Body of pancreas (tissue), 4 donors: ENCODE measurements around the gene TACR1. TPM values are rescaled to one million over a fixed set of nuclear protein-coding genes. Genes with fewer than 3 reads are reported as not detected.
"Not testable (repeated sequence)": the region's sequence is repeated elsewhere in the genome, so short reads cannot be mapped to it uniquely, and the experiment has no call there.

Source experiments
- ATAC-seq: fragments of 150-250 bp; one replicate; pipeline ENCODE4 v1.9.1; 2016
- DNase-seq, 4 donors: peaks; one replicate each; pipeline ENCODE4 v3.0.0-alpha.2; 2019
- H3K27ac ChIP-seq, 4 donors: fragments of 200-600 bp; sonication (generic); 1 replicate in 3 of 4; 2 replicates in 1 of 4; pipeline versions ENCODE4 v1.5.1 to v1.6.1; 2016 to 2019; ENCODE audit warnings: mild to moderate bottlenecking in 1 of 4, mixed read lengths in 1 of 4, moderate library complexity in 1 of 4
- H3K27me3 ChIP-seq, 2 donors: fragments of 200-600 bp; sonication (generic); one replicate each; pipeline ENCODE4 v1.6.0; 2016; ENCODE audit warnings: mild to moderate bottlenecking in 1 of 2
- H3K36me3 ChIP-seq, 2 donors: fragments of 200-600 bp; sonication (generic); replicated peaks in 1 of 2; 2 replicates each; pipeline ENCODE4 v1.5.1; 2016; ENCODE audit warnings: low read depth in 2 of 2; ENCODE audit not compliant: insufficient read depth in 1 of 2
- H3K4me1 ChIP-seq: fragments of 200-600 bp; sonication (generic); one replicate; pipeline ENCODE4 v1.6.0; 2016
- H3K4me3 ChIP-seq, 2 donors: fragments of 200-600 bp; sonication (generic); 1 replicate in 1 of 2; 2 replicates in 1 of 2; pipeline ENCODE4 v1.5.1; 2016 to 2019
- H3K9me3 ChIP-seq, 3 donors: fragments of 200-600 bp; sonication (generic); 1 replicate in 2 of 3; 2 replicates in 1 of 3; pipeline ENCODE4 v1.5.1; 2016
- POLR2A ChIP-seq, 3 donors: fragments of 450-650 bp; IDR thresholded peaks; one replicate each; pipeline ENCODE4 v1.6.1; 2016; ENCODE audit warnings: antibody characterized with exemption in 3 of 3, mild to moderate bottlenecking in 2 of 3
- WGBS, 2 donors: methylation state at CpG; one replicate each; pipeline ENCODE4 v1.1.5; 2017; 5-methylcytosine and 5-hydroxymethylcytosine counted together
- intact Hi-C: fragments of 100-400 bp; cut with DNase I; formaldehyde crosslinking; loops from one replicate; pipeline ENCODE4 v1.15.1; 2023
- total RNA-seq, 2 donors: library from RNA; depleted of rRNA; stranded (reverse); fragments of >200 nt; gene quantifications; one replicate each; pipeline ENCODE4 v1.1.0, GENCODE V29; 2016
- TF ChIP-seq, protein P1 (sequence below), 7 experiments: fragments of 450-650 bp in 4 of 7; fragments of 200-600 bp in 3 of 7; sonication (generic) in 3 of 7; IDR thresholded peaks; one replicate each; pipeline ENCODE4 v1.5.1; 2016 to 2019; ENCODE audit warnings: antibody characterized with exemption in 7 of 7

Gene TACR1
- total RNA-seq, 2 donors from 2014 or later = 0.52 TPM; not detected in 1

DNA sequence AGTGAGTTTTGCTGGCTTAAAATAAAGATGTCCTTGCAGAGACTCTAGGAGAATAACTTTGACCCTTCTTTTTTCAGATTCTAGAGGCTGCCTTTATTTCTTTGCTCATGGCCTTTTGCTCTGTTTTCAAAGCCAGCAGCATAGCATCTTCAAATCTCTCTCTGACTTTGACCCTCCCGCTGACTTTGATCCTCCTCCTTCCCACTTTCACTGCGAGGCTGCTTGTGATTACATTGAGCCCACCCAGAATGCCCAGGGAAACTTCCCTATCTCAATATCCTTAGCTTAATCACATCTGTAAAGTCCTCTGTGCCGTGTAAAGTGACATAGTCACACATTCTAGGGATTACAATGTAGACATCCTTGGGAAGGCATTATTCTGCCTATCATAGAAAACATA is 23.9 kb downstream of the TACR1 start:
- no peaks in the 10 kb centered on the region for H3K9me3 ChIP-seq
- H3K27me3 ChIP-seq = no peaks in the 10 kb centered on the region
- no peaks in the 10 kb centered on the region for H3K4me1 ChIP-seq
- DNase-seq = no peak
- no peak overlapping the region for H3K27ac ChIP-seq
- H3K4me3 ChIP-seq = no peak overlapping the region
- no peak for ATAC-seq
- 41 to 60% methylated on average over 3 of the region's 3 CpGs for WGBS, 2 donors
- H3K36me3 ChIP-seq = no peaks in the 10 kb centered on the region
- no peak for TF ChIP-seq POLR2A (IDR thresholded peaks at IDR 0.05)
- TF ChIP-seq, protein P1, sequence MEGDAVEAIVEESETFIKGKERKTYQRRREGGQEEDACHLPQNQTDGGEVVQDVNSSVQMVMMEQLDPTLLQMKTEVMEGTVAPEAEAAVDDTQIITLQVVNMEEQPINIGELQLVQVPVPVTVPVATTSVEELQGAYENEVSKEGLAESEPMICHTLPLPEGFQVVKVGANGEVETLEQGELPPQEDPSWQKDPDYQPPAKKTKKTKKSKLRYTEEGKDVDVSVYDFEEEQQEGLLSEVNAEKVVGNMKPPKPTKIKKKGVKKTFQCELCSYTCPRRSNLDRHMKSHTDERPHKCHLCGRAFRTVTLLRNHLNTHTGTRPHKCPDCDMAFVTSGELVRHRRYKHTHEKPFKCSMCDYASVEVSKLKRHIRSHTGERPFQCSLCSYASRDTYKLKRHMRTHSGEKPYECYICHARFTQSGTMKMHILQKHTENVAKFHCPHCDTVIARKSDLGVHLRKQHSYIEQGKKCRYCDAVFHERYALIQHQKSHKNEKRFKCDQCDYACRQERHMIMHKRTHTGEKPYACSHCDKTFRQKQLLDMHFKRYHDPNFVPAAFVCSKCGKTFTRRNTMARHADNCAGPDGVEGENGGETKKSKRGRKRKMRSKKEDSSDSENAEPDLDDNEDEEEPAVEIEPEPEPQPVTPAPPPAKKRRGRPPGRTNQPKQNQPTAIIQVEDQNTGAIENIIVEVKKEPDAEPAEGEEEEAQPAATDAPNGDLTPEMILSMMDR (IDR thresholded peaks at IDR 0.05) = no peak
- intact Hi-C loops = no loop called here

DNA sequence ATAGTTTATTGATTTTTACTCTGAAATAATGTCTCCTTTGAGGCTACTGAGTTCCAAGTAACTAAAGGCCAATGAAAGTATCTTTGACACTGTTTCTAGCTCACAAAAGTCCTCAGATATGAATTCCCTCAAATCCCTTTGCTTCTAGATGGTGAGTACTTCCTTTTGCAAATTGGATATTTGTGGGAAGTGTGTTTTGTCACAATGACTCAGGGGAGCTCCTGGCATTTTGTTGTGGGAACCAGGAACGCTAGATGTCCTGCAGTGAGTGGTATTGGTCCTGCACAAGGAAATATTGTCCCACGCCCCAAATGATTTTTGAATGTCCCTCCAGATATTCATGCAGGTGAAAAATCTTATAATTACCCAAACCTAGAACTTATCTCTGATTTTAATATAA is 24.3 kb downstream of the TACR1 start:
- Histone ChIP-seq H3K27me3 (no peaks in the 10 kb centered on the region), H3K27ac (no peak overlapping the region)
- WGBS, 2 donors = 77 to 84% methylated on average over 2 of the region's 2 CpGs

DNA sequence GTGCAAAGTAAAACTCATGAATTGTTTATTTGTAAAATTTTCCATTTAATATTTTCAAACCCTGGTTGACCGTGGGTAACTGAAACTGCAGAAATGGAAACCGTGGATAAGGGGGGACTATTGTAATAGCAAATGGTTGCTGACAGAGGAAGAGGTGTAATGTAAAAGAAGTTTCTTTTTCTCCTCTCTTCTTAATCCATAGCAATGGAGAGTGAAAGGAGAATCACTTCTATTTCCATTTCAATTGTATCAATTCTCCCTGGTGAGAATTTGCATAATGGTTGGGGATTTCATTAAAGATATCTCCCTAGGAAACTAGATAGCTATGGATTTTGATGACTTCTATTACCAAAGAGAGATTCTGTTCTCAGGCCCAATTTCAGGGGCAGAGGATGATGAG is 24.8 kb downstream of the TACR1 start:
- Histone ChIP-seq H3K27ac (no peak overlapping the region), H3K9me3 (no peaks in the 10 kb centered on the region), H3K4me1 (no peaks in the 10 kb centered on the region), H3K27me3 (no peaks in the 10 kb centered on the region), H3K4me3 (no peak overlapping the region), H3K36me3 (no peaks in the 10 kb centered on the region)
- ATAC-seq = no peak
- DNase-seq = no peak
- 70% methylated on average over 2 of the region's 2 CpGs for WGBS, 2 donors
- TF ChIP-seq, protein P1 (IDR thresholded peaks at IDR 0.05) = no peak
- TF ChIP-seq POLR2A (IDR thresholded peaks at IDR 0.05) = no peak
- intact Hi-C loops = no loop called here

More for the DNA sequence above, 24.3 kb downstream of the TACR1 start:
- intact Hi-C loops = no loop called here
- TF ChIP-seq POLR2A (IDR thresholded peaks at IDR 0.05) = no peak
- TF ChIP-seq, protein P1 (IDR thresholded peaks at IDR 0.05) = no peak
- ATAC-seq (no peak), DNase-seq (no peak)
- Histone ChIP-seq H3K4me3 (no peak overlapping the region), H3K36me3 (no peaks in the 10 kb centered on the region), H3K9me3 (no peaks in the 10 kb centered on the region), H3K4me1 (no peaks in the 10 kb centered on the region)

DNA sequence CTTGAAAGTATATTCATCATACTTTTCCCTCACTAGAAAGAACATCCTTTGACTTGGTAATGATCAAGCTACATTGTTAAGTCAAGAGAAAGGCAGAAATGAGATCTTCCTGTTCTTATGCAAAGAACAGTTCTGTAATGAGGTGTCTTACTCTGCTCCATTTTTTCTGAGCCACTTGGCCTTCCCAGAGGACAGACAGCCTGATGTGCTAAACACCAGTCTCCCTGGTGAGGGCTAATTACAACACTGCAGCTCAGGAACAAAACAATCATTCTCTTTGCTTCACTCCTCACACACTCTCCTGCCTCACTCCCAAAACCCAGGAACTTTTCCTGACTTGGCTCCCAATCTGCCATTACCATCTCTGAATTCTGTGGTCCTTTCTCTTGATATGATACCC is 25.6 kb downstream of the TACR1 start:
- Histone ChIP-seq H3K27me3 (no peaks in the 10 kb centered on the region), H3K4me3 (no peak overlapping the region)
- intact Hi-C loops = no loop called here

DNA sequence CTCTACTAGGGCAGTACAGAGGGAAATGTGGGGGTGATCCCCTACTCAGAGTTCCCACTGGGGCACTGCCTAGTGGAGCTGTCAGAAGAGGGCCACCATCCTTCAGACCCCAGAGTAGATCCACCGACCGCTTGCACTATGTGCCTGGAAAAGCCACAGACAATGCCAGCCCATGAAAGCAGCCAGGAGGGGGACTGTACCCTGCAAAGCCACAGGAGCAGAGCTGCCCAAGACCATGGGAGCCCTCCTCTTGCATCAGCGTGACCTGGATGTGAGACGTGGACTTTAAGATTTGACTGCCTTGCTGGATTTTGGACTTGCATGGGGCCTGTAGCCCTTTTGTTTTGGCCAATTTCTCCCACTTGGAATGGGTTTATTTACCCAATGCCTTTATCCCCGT is 27.9 kb downstream of the TACR1 start:
- H3K4me3 ChIP-seq, ATAC-seq, DNase-seq, H3K36me3 ChIP-seq, intact Hi-C loops, H3K27ac ChIP-seq, H3K4me1 ChIP-seq, H3K9me3 ChIP-seq, H3K27me3 ChIP-seq: not testable (repeated sequence)
- WGBS, 2 donors = 89 to 92% methylated on average over 3 to 5 of the region's 5 CpGs

More for the DNA sequence above, 25.6 kb downstream of the TACR1 start:
- Histone ChIP-seq H3K36me3 (no peaks in the 10 kb centered on the region), H3K27ac (no peak overlapping the region), H3K4me1 (no peaks in the 10 kb centered on the region), H3K9me3 (no peaks in the 10 kb centered on the region)
- no peak for ATAC-seq
- no peak for DNase-seq
- TF ChIP-seq, protein P1 (IDR thresholded peaks at IDR 0.05) = no peak
- no peak for TF ChIP-seq POLR2A (IDR thresholded peaks at IDR 0.05)
